Upper lobe of left lung (tissue), 6 donors: Measurements from ENCODE around the gene ZKSCAN1. TPM values are rescaled to one million over a fixed set of nuclear protein-coding genes. Genes with fewer than 3 reads are reported as not detected.

ENCODE experiments used
- ATAC-seq, 2 donors: fragments of 200-7000 bp; cut with Tn5 transposase; one replicate each; pipeline ENCODE4 v1.9.1; 2022; ENCODE audit warnings: mild to moderate bottlenecking in 2 of 2, moderate library complexity in 2 of 2; ENCODE audit not compliant: low FRiP score in 2 of 2
- DNase-seq, 2 donors: peaks; one replicate each; pipeline ENCODE4 v3.0.0-alpha.2; 2019 to 2020
- H3K27ac ChIP-seq, 4 donors: fragments of 200-600 bp; sonication (generic); one replicate each; pipeline ENCODE4 v1.5.1; 2016 to 2019
- H3K27me3 ChIP-seq, 4 donors: fragments of 200-600 bp; sonication (generic); one replicate each; pipeline ENCODE4 v1.5.1; 2017 to 2019
- H3K36me3 ChIP-seq, 4 donors: fragments of 200-600 bp; sonication (generic); one replicate each; pipeline ENCODE4 v1.5.1; 2016 to 2019
- H3K4me1 ChIP-seq, 4 donors: fragments of 200-600 bp; sonication (generic); one replicate each; pipeline ENCODE4 v1.5.1; 2018 to 2019
- H3K4me3 ChIP-seq, 4 donors: fragments of 200-600 bp; sonication (generic); one replicate each; pipeline ENCODE4 v1.5.1; 2017 to 2019; ENCODE audit warnings: mild to moderate bottlenecking in 2 of 4, moderate library complexity in 1 of 4
- H3K9me3 ChIP-seq, 4 donors: fragments of 200-600 bp; sonication (generic); one replicate each; pipeline ENCODE4 v1.5.1; 2018 to 2019
- EP300 ChIP-seq, 4 donors: sonication (generic); formaldehyde crosslinking; IDR thresholded peaks; one replicate each; pipeline ENCODE4 v1.5.1; 2017; ENCODE audit warnings: antibody characterized with exemption in 4 of 4, control low read depth in 2 of 4
- POLR2A ChIP-seq, 4 donors: fragments of 450-650 bp; IDR thresholded peaks; one replicate each; pipeline ENCODE4 v1.5.1; 2016 to 2017; ENCODE audit warnings: antibody characterized with exemption in 4 of 4, mild to moderate bottlenecking in 2 of 4
- POLR2AphosphoS5 ChIP-seq, 2 donors: sonication (generic); formaldehyde crosslinking; IDR thresholded peaks; one replicate each; pipeline ENCODE4 v1.5.1; 2017; ENCODE audit warnings: antibody characterized with exemption in 2 of 2
- WGBS, 2 donors: methylation state at CpG; one replicate each; pipeline ENCODE4 v1.1.5; 2017 to 2018; 5-methylcytosine and 5-hydroxymethylcytosine counted together
- total RNA-seq, 6 donors: library from RNA; depleted of rRNA in 4 of 6; stranded (reverse); fragments of >200 nt in 4 of 6; gene quantifications; one replicate each; pipeline versions ENCODE4 v1.1.0 to v1.2.1, GENCODE V29; 2016 to 2021
- TF ChIP-seq, protein P1 (sequence below), 6 experiments: fragments of 450-650 bp in 4 of 6; fragments of 200-600 bp in 2 of 6; sonication (generic) in 2 of 6; IDR thresholded peaks; one replicate each; pipeline ENCODE4 v1.5.1; 2016 to 2019; ENCODE audit warnings: antibody characterized with exemption in 6 of 6
- donor health status: DM: no; HTN: no; CAD: no; lungs with moderate emphysema.
- donor health status: DM: no; HTN: yes; CAD: no; lungs with severe emphysema.

ZKSCAN1 gene
- total RNA-seq, 6 donors from 2014 or later: 19.3 to 50.4 (median 36.9) TPM

DNA sequence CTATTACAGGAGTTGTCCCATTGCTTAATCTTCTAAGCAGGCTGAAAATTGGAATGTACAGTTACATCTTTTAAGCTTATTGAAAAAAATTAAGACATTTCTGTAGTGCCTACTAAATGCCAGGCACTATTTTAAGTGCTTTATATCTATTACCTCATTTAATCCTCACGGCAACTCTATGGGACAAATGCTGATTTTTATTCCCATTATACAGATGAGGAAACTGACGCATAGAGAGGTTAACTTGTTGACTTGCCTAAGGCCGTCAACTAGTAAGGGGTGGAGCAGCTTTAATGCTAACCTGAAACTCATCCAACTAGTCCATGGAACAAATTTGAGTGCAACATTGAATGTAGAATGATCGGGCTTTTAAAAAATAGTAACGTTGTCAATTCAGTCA is 2.5 kb downstream of the ZKSCAN1 start:
- TF ChIP-seq EP300 (IDR thresholded peaks at IDR 0.05): no peak
- TF ChIP-seq, protein P1, sequence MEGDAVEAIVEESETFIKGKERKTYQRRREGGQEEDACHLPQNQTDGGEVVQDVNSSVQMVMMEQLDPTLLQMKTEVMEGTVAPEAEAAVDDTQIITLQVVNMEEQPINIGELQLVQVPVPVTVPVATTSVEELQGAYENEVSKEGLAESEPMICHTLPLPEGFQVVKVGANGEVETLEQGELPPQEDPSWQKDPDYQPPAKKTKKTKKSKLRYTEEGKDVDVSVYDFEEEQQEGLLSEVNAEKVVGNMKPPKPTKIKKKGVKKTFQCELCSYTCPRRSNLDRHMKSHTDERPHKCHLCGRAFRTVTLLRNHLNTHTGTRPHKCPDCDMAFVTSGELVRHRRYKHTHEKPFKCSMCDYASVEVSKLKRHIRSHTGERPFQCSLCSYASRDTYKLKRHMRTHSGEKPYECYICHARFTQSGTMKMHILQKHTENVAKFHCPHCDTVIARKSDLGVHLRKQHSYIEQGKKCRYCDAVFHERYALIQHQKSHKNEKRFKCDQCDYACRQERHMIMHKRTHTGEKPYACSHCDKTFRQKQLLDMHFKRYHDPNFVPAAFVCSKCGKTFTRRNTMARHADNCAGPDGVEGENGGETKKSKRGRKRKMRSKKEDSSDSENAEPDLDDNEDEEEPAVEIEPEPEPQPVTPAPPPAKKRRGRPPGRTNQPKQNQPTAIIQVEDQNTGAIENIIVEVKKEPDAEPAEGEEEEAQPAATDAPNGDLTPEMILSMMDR (IDR thresholded peaks at IDR 0.05): no peak
- TF ChIP-seq POLR2AphosphoS5 (IDR thresholded peaks at IDR 0.05): no peak
- TF ChIP-seq POLR2A (IDR thresholded peaks at IDR 0.05): no peak
- DNase-seq (no peak), ATAC-seq (no peak)
- Histone ChIP-seq H3K4me1 (peaks cover 22 to 63% (median 38%) of the 10 kb centered on the region in 4 donors), H3K9me3 (no peaks in the 10 kb centered on the region), H3K27ac (peak overlapping the region in 2 of 4 donors; percentile 33 to 99), H3K4me3 (no peak overlapping the region), H3K27me3 (no peaks in the 10 kb centered on the region), H3K36me3 (peaks cover 0 to 13% (median 5%) of the 10 kb centered on the region in 4 donors)
- 83 to 86% methylated on average over 5 of the region's 5 CpGs for WGBS, 2 donors

DNA sequence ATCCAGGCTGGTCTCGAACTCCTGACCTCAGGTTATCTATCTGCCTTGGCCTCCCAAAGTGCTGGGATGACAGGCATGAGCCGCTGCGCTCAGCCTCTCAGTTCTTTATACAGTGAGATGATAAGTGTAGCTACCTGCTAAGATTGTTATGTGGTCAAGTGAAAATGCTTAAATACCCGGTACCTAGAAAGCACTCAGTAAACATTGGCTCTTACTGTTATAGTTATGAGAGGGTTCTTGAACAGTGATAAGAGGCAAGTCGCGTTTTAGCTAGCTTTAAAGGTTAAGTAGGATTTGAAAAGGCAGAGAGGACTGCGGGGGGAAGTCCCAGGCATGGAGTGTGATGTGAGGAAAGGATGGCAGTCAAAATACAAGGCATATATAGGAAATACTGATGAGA is 4.5 kb downstream of the ZKSCAN1 start:
- Histone ChIP-seq H3K4me1 (peaks cover 22 to 64% (median 38%) of the 10 kb centered on the region in 4 donors), H3K27me3 (no peaks in the 10 kb centered on the region), H3K27ac (no peak overlapping the region), H3K9me3 (no peaks in the 10 kb centered on the region), H3K36me3 (peaks cover 9 to 31% (median 22%) of the 10 kb centered on the region in 4 donors), H3K4me3 (no peak overlapping the region)
- ATAC-seq: peak in 1 of 2 donors; percentile 73
- 53 to 69% methylated on average over 7 of the region's 7 CpGs for WGBS, 2 donors
- TF ChIP-seq POLR2A (IDR thresholded peaks at IDR 0.05) (no peak), POLR2AphosphoS5 (IDR thresholded peaks at IDR 0.05) (peak in 1 of 2 donors; percentile 20), EP300 (IDR thresholded peaks at IDR 0.05) (peak in 1 of 4 donors; percentile 71)
- TF ChIP-seq, protein P1 (IDR thresholded peaks at IDR 0.05): no peak
- peak in 1 of 2 donors; percentile 42 for DNase-seq

DNA sequence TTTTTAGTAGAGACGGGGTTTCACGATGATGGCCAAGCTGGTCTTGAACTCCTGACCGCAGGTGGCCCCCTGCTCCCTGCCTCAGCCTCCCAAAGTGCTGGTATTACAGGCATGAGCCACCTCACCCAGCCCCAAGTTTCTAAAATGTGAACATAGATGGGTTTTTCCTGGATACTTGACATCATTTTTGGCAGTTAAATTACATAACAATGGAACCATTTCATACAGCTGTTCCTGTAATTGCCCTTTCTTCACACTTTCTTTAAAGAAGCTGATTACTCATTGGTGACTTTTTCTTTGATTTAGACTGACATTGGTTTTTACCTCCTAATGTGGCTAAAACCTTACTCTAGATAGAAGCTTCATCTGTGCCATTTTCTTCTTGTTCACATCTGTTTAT is 5.9 kb downstream of the ZKSCAN1 start:
- 79 to 95% methylated on average over 3 of the region's 3 CpGs for WGBS, 2 donors
- ATAC-seq: no peak
- H3K4me1 ChIP-seq: peaks cover 21 to 57% (median 33%) of the 10 kb centered on the region in 4 donors
- H3K27ac ChIP-seq: no peak overlapping the region
- DNase-seq: no peak
- no peaks in the 10 kb centered on the region for H3K27me3 ChIP-seq
- no peaks in the 10 kb centered on the region for H3K9me3 ChIP-seq
- peaks cover 9 to 44% (median 31%) of the 10 kb centered on the region in 4 donors for H3K36me3 ChIP-seq
- TF ChIP-seq POLR2A (IDR thresholded peaks at IDR 0.05) (no peak), EP300 (IDR thresholded peaks at IDR 0.05) (no peak), POLR2AphosphoS5 (IDR thresholded peaks at IDR 0.05) (no peak)
- TF ChIP-seq, protein P1 (IDR thresholded peaks at IDR 0.05): no peak
- no peak overlapping the region for H3K4me3 ChIP-seq

DNA sequence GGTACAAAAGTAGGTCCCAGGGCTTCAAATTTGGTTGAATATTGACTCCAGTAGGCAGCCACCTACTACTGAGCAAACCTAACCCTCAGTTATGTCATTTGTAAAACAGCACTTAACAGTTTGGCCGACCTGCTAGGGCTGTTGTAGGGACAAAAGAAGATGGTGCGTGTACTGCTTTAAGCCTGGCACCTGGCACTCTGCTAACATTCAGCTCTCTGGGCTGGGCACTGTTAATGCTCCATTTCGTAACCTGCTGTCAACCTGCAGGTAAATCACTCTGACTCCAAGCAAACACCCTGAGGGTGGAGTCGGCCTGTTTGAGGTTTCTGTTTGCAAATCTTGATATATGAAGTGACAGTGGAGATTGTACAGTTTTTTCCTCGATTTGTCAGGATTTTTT is 7.2 kb downstream of the ZKSCAN1 start:
- DNase-seq: peak in 1 of 2 donors; percentile 73
- no peak overlapping the region for H3K4me3 ChIP-seq
- no peaks in the 10 kb centered on the region for H3K27me3 ChIP-seq
- H3K4me1 ChIP-seq: peaks cover 8 to 43% (median 19%) of the 10 kb centered on the region in 4 donors
- no peak for TF ChIP-seq POLR2AphosphoS5 (IDR thresholded peaks at IDR 0.05)
- TF ChIP-seq EP300 (IDR thresholded peaks at IDR 0.05): no peak
- no peak for TF ChIP-seq POLR2A (IDR thresholded peaks at IDR 0.05)
- TF ChIP-seq, protein P1 (IDR thresholded peaks at IDR 0.05): no peak
- H3K36me3 ChIP-seq: peaks cover 9 to 58% (median 35%) of the 10 kb centered on the region in 4 donors
- no peak overlapping the region for H3K27ac ChIP-seq
- WGBS, 2 donors: 42 to 46% methylated on average over 5 of the region's 5 CpGs
- peak; percentile 51 to 83 for ATAC-seq
- no peaks in the 10 kb centered on the region for H3K9me3 ChIP-seq

DNA sequence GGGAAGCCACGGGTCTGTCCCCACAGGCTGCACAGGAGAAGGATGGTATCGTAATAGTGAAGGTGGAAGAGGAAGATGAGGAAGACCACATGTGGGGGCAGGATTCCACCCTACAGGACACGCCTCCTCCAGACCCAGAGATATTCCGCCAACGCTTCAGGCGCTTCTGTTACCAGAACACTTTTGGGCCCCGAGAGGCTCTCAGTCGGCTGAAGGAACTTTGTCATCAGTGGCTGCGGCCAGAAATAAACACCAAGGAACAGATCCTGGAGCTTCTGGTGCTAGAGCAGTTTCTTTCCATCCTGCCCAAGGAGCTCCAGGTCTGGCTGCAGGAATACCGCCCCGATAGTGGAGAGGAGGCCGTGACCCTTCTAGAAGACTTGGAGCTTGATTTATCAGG is 8.1 kb downstream of the ZKSCAN1 start:
- H3K4me3 ChIP-seq: no peak overlapping the region
- no peak overlapping the region for H3K27ac ChIP-seq

More for the DNA sequence above, 8.1 kb downstream of the ZKSCAN1 start:
- H3K4me1 ChIP-seq: peaks cover 7 to 38% (median 14%) of the 10 kb centered on the region in 4 donors
- DNase-seq: no peak
- H3K9me3 ChIP-seq: no peaks in the 10 kb centered on the region
- WGBS, 2 donors: 91 to 93% methylated on average over 12 of the region's 12 CpGs
- peaks cover 9 to 67% (median 38%) of the 10 kb centered on the region in 4 donors for H3K36me3 ChIP-seq
- TF ChIP-seq EP300 (IDR thresholded peaks at IDR 0.05) (no peak), POLR2AphosphoS5 (IDR thresholded peaks at IDR 0.05) (no peak), POLR2A (IDR thresholded peaks at IDR 0.05) (no peak)
- TF ChIP-seq, protein P1 (IDR thresholded peaks at IDR 0.05): no peak
- ATAC-seq: no peak
- no peaks in the 10 kb centered on the region for H3K27me3 ChIP-seq
